GM19240 (cell line): ENCODE results near the gene ANKRD6.

ENCODE experiments used
- DNase-seq: peaks from one replicate; pipeline ENCODE4 v3.0.0; 2011; ENCODE audit warnings: low spot score; ENCODE audit not compliant: insufficient read length

ANKRD6 gene

GRCh38 chr6:89682991-89683390 lies 250.0 kb downstream of the ANKRD6 start:
- no peak for DNase-seq
